Neural progenitor cell (in vitro differentiated cells): Measurements from ENCODE around the gene ESPN.
"Not testable (repeated sequence)": the region's sequence is repeated elsewhere in the genome, so short reads cannot be mapped to it uniquely, and the experiment has no call there.

ENCODE experiments used
- CTCF ChIP-seq: fragments of 200-600 bp; sonication (generic); IDR thresholded peaks from 2 replicates; pipeline ENCODE4 v1.5.1; 2017; ENCODE audit warnings: antibody characterized with exemption, mild to moderate bottlenecking
- EZH2 ChIP-seq: fragments of 200-600 bp; sonication (generic); IDR thresholded peaks from 2 replicates; pipeline ENCODE4 v1.6.1; 2017; ENCODE audit warnings: antibody characterized with exemption, mild to moderate bottlenecking, moderate library complexity

GRCh38 chr1:6437012-6437700 lies 12.6 kb downstream of the ESPN start:
- not testable (repeated sequence) for TF ChIP-seq EZH2, CTCF
